Lower leg skin (tissue), 4 donors: ENCODE data around the gene REM2. TPM values are rescaled to one million over a fixed set of nuclear protein-coding genes. Genes with fewer than 3 reads are reported as not detected.
"Not testable (repeated sequence)": the region's sequence is repeated elsewhere in the genome, so short reads cannot be mapped to it uniquely, and the experiment has no call there.

Source experiments
- DNase-seq, 2 donors: peaks; one replicate each; pipeline ENCODE4 v3.0.0-alpha.2; 2019; ENCODE audit warnings: low spot score in 2 of 2
- H3K4me3 ChIP-seq: fragments of 200-600 bp; sonication (generic); 2 replicates; pipeline ENCODE4 v1.5.1; 2017; ENCODE audit warnings: mild to moderate bottlenecking, low read depth; ENCODE audit not compliant: poor library complexity, severe bottlenecking
- CTCF ChIP-seq, 3 donors: fragments of 450-650 bp; IDR thresholded peaks; one replicate each; pipeline ENCODE4 v1.5.1; 2016; ENCODE audit warnings: antibody characterized with exemption in 3 of 3, mild to moderate bottlenecking in 3 of 3, moderate library complexity in 2 of 3
- POLR2A ChIP-seq, 2 donors: fragments of 450-650 bp; IDR thresholded peaks; one replicate each; pipeline ENCODE4 v1.6.1; 2016 to 2017; ENCODE audit warnings: antibody characterized with exemption in 2 of 2, mild to moderate bottlenecking in 1 of 2, moderate library complexity in 1 of 2
- WGBS, 2 donors: methylation state at CpG; one replicate each; pipeline ENCODE4 v1.1.5; 2018; 5-methylcytosine and 5-hydroxymethylcytosine counted together
- intact Hi-C: fragments of 100-400 bp; cut with DNase I; formaldehyde crosslinking; loops from one replicate; pipeline ENCODE4 v1.15.0; 2023; ENCODE audit warnings: low total_unique reads
- total RNA-seq, 4 donors: library from RNA; depleted of rRNA; stranded (reverse); fragments of >200 nt; gene quantifications; one replicate each; pipeline ENCODE4 v1.1.0, GENCODE V29; 2016

REM2 gene
- total RNA-seq, 4 donors from 2014 or later: 0.52 to 2.5 (median 1.5) TPM

GRCh38 chr14:22905627-22906026, 22.6 kb downstream of the REM2 start:
- intact Hi-C loops: no loop called here
- H3K4me3 ChIP-seq: no peak overlapping the region
- no peak for DNase-seq
- 94 to 95% methylated on average over 4 of the region's 4 CpGs for WGBS, 2 donors
- TF ChIP-seq POLR2A (IDR thresholded peaks at IDR 0.05) (no peak), CTCF (IDR thresholded peaks at IDR 0.05) (no peak)

GRCh38 chr14:22906073-22906472, 23.1 kb downstream of the REM2 start:
- no peak for TF ChIP-seq CTCF (IDR thresholded peaks at IDR 0.05)
- no peak for TF ChIP-seq POLR2A (IDR thresholded peaks at IDR 0.05)
- no peak overlapping the region for H3K4me3 ChIP-seq
- no peak for DNase-seq
- intact Hi-C loops: no loop called here
- 96 to 97% methylated on average over 20 of the region's 20 CpGs for whole genome bisulfite sequencing, 2 donors

GRCh38 chr14:22907429-22907828, 24.4 kb downstream of the REM2 start:
- 87 to 91% methylated on average over 3 of the region's 3 CpGs for WGBS, 2 donors
- no peak for TF ChIP-seq CTCF (IDR thresholded peaks at IDR 0.05)
- TF ChIP-seq POLR2A (IDR thresholded peaks at IDR 0.05): no peak
- H3K4me3 ChIP-seq: no peak overlapping the region
- intact Hi-C loops: no loop called here
- DNase-seq: no peak

- 85 to 86% methylated on average over 8 of the region's 8 CpGs for WGBS, 2 donors
- intact Hi-C loops: no loop called here
- no peak for TF ChIP-seq POLR2A (IDR thresholded peaks at IDR 0.05)
- no peak for TF ChIP-seq CTCF (IDR thresholded peaks at IDR 0.05)
- H3K4me3 ChIP-seq: no peak overlapping the region
- DNase-seq: no peak
These were observed 25.6 kb downstream of the REM2 start for GRCh38 chr14:22908601-22909000.

- WGBS, 2 donors: 89% methylated on average over 5 of the region's 5 CpGs
- TF ChIP-seq POLR2A (IDR thresholded peaks at IDR 0.05): no peak
- TF ChIP-seq CTCF (IDR thresholded peaks at IDR 0.05): no peak
- intact Hi-C loops: no loop called here
- DNase-seq: no peak
- H3K4me3 ChIP-seq: no peak overlapping the region
These were observed 27.9 kb downstream of the REM2 start for GRCh38 chr14:22910916-22911315.

- DNase-seq, intact Hi-C loops, H3K4me3 ChIP-seq: not testable (repeated sequence)
- 97% methylated on average over 4 of the region's 4 CpGs for WGBS, 2 donors
These were observed 31.8 kb downstream of the REM2 start for GRCh38 chr14:22914836-22915235.
